HepG2 (cell line): ENCODE data around the gene WDR27. TPM values are rescaled to one million over a fixed set of nuclear protein-coding genes. Genes with fewer than 3 reads are reported as not detected.

Experiments
- FOXC1 ChIP-seq: sonication (generic); formaldehyde crosslinking; IDR thresholded peaks from 2 replicates; pipeline ENCODE4 v1.8.0; 2022; ENCODE audit warnings: mild to moderate bottlenecking, missing genetic modification reagents, borderline replicate concordance
- GTF2F1 ChIP-seq: fragments of 150-350 bp; IDR thresholded peaks from 2 replicates; pipeline ENCODE4 v1.6.1; 2014; ENCODE audit warnings: low read length
- PAF1 ChIP-seq: IDR thresholded peaks from 2 replicates; pipeline ENCODE4 v1.6.1; 2016; ENCODE audit warnings: missing genetic modification reagents, missing compliant biosample characterization
- PHF21A ChIP-seq: sonication (generic); formaldehyde crosslinking; IDR thresholded peaks from 2 replicates; pipeline ENCODE4 v1.5.0; 2020; ENCODE audit warnings: mild to moderate bottlenecking, missing genetic modification reagents
- PTBP1 ChIP-seq: fragments of 200-400 bp; formaldehyde crosslinking; IDR thresholded peaks from 2 replicates; pipeline ENCODE4 v1.6.1; 2018; ENCODE audit warnings: low read length, low read depth; ENCODE audit not compliant: poor library complexity, severe bottlenecking
- SP140L ChIP-seq: sonication (generic); formaldehyde crosslinking; IDR thresholded peaks from 2 replicates; pipeline ENCODE4 v1.4.0; 2020; ENCODE audit warnings: missing genetic modification reagents, borderline replicate concordance
- TEAD2 ChIP-seq: sonication (generic); formaldehyde crosslinking; IDR thresholded peaks from 2 replicates; pipeline ENCODE4 v1.9.0; 2021; ENCODE audit warnings: missing genetic modification reagents
- THYN1 ChIP-seq: sonication (generic); formaldehyde crosslinking; IDR thresholded peaks from 2 replicates; pipeline ENCODE4 v1.8.1; 2023; ENCODE audit warnings: low read depth, mild to moderate bottlenecking, moderate library complexity, missing genetic modification reagents, borderline replicate concordance
- ZNF33A ChIP-seq: sonication (generic); formaldehyde crosslinking; IDR thresholded peaks from 2 replicates; pipeline ENCODE4 v1.5.1; 2020; ENCODE audit warnings: missing genetic modification reagents, mild to moderate bottlenecking, moderate library complexity, borderline replicate concordance
- ZNF616 ChIP-seq: sonication (generic); formaldehyde crosslinking; IDR thresholded peaks from 2 replicates; pipeline ENCODE4 v1.5.0; 2020; ENCODE audit warnings: low read depth, mild to moderate bottlenecking, missing genetic modification reagents
- ZNF83 ChIP-seq: sonication (generic); formaldehyde crosslinking; IDR thresholded peaks from 2 replicates; pipeline ENCODE4 v1.4.0; 2020; ENCODE audit warnings: missing genetic modification reagents, mild to moderate bottlenecking, borderline replicate concordance
- polyA plus RNA-seq, 8 experiments: library from polyadenylated mRNA; depleted of rRNA in 3 of 8; stranded (reverse) in 7 of 8; unstranded in 1 of 8; fragments of >200 nt; fragmentation: Illumina TruSeq in 4 of 8; extraction: Trizol in 4 of 8; gene quantifications; 2 replicates each; pipeline versions ENCODE4 v1.2.1 to v1.2.3, GENCODE V29; 2011 to 2016; ENCODE audit warnings: low read depth in 4 of 8, missing spikeins in 1 of 8, mixed read lengths in 1 of 8; ENCODE audit not compliant: insufficient read depth in 1 of 8
- total RNA-seq, 5 experiments: library from RNA; depleted of rRNA; stranded (reverse); fragments of >200 nt; fragmentation: Illumina TruSeq; extraction: Trizol; gene quantifications; 2 replicates each; pipeline ENCODE4 v1.2.3, GENCODE V29; 2016; ENCODE audit warnings: low read depth in 1 of 5
- TF ChIP-seq, protein P1 (sequence below): sonication (generic); formaldehyde crosslinking; IDR thresholded peaks from 2 replicates; pipeline ENCODE4 v1.5.0; 2020; ENCODE audit warnings: mild to moderate bottlenecking, missing genetic modification reagents
- TF ChIP-seq, protein P2 (sequence below): sonication (generic); formaldehyde crosslinking; IDR thresholded peaks from 2 replicates; pipeline ENCODE4 v1.9.0; 2021; ENCODE audit warnings: missing genetic modification reagents, borderline replicate concordance
- TF ChIP-seq, protein P3 (sequence below): IDR thresholded peaks from 2 replicates; pipeline ENCODE4 v1.6.1; 2016; ENCODE audit warnings: missing biosample characterization, missing genetic modification reagents, low read depth
- TF ChIP-seq, protein P4 (sequence below): sonication (generic); formaldehyde crosslinking; IDR thresholded peaks from 2 replicates; pipeline ENCODE4 v1.5.0; 2020; ENCODE audit warnings: missing genetic modification reagents
- TF ChIP-seq, protein P5 (sequence below): IDR thresholded peaks from 2 replicates; pipeline ENCODE4 v1.6.1; 2016; ENCODE audit warnings: control low read depth
- TF ChIP-seq, protein P6 (sequence below): sonication (generic); formaldehyde crosslinking; IDR thresholded peaks from 2 replicates; pipeline ENCODE4 v1.5.1; 2020; ENCODE audit warnings: mild to moderate bottlenecking, missing genetic modification reagents, moderate library complexity

The WDR27 gene
- total and polyA plus RNA-seq, 2 of the 13 experiments (the other 11 are each of a cell fraction or from before 2014, with no cell fraction given), result 34.1 to 80.3 TPM

DNA sequence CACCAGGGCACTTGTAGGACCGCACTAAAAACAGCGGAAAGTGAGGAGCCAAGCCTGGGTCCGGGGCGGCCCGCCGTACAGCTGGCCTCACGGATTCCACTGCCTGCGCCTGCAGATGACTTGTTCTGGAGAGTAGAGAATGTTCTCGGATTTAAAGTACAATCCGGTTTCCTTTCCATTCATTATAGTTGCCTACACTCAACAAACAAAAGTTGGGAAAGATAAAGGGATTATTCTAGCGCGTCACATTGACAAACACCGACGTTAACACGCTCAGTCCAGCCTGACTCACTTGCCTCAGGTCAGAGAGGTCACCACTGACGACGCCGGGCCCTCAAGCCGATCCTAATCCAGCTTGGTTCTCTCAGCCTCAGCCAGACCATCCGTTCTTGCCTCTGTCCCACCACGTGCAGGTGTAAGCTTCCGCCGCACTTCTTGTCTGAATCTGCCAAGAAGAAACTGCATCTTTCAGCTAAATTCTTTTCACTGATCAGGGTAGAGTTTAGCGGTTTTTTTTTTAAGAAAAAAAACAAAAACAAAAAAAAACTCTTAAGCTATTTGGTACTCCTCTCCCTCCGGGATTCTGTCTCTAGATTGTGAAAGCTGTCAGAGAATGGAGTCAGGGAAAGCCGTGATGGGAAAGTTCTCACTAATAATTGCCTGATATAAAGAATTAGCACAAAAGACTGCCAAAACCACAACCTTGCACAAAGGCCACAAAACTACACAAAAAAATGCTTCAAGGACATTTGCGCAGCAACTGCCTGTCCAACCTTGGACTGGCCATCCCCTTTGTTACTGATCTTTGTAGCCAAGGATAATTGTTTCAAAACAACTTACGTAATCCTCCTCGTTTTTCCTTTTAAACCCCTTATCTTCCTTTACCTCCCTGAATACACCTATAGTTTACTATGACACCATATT lies 23.6 kb upstream of the WDR27 start (continued):
- TF ChIP-seq, protein P1, sequence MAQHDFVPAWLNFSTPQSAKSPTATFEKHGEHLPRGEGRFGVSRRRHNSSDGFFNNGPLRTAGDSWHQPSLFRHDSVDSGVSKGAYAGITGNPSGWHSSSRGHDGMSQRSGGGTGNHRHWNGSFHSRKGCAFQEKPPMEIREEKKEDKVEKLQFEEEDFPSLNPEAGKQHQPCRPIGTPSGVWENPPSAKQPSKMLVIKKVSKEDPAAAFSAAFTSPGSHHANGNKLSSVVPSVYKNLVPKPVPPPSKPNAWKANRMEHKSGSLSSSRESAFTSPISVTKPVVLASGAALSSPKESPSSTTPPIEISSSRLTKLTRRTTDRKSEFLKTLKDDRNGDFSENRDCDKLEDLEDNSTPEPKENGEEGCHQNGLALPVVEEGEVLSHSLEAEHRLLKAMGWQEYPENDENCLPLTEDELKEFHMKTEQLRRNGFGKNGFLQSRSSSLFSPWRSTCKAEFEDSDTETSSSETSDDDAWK (CRISPR knock-in tag), result no peak
- TF ChIP-seq, protein P2, sequence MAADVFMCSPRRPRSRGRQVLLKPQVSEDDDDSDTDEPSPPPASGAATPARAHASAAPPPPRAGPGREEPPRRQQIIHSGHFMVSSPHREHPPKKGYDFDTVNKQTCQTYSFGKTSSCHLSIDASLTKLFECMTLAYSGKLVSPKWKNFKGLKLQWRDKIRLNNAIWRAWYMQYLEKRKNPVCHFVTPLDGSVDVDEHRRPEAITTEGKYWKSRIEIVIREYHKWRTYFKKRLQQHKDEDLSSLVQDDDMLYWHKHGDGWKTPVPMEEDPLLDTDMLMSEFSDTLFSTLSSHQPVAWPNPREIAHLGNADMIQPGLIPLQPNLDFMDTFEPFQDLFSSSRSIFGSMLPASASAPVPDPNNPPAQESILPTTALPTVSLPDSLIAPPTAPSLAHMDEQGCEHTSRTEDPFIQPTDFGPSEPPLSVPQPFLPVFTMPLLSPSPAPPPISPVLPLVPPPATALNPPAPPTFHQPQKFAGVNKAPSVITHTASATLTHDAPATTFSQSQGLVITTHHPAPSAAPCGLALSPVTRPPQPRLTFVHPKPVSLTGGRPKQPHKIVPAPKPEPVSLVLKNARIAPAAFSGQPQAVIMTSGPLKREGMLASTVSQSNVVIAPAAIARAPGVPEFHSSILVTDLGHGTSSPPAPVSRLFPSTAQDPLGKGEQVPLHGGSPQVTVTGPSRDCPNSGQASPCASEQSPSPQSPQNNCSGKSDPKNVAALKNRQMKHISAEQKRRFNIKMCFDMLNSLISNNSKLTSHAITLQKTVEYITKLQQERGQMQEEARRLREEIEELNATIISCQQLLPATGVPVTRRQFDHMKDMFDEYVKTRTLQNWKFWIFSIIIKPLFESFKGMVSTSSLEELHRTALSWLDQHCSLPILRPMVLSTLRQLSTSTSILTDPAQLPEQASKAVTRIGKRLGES, result no peak
- TF ChIP-seq ZNF83 (CRISPR knock-in tag) (no peak), PHF21A (peak; percentile 79), SP140L (CRISPR knock-in tag) (peak; percentile 28; the same call in 1 of the 2 replicates), THYN1 (no peak), FOXC1 (CRISPR knock-in tag) (0 out of 2 replicates have a peak, but pooled peaks have one; percentile 70), ZNF33A (CRISPR knock-in tag) (no peak), TEAD2 (CRISPR knock-in tag) (no peak), PAF1 (CRISPR knock-in tag) (no peak), PTBP1 (no peak), GTF2F1 (no peak), ZNF616 (CRISPR knock-in tag) (no peak)
- TF ChIP-seq, protein P3, sequence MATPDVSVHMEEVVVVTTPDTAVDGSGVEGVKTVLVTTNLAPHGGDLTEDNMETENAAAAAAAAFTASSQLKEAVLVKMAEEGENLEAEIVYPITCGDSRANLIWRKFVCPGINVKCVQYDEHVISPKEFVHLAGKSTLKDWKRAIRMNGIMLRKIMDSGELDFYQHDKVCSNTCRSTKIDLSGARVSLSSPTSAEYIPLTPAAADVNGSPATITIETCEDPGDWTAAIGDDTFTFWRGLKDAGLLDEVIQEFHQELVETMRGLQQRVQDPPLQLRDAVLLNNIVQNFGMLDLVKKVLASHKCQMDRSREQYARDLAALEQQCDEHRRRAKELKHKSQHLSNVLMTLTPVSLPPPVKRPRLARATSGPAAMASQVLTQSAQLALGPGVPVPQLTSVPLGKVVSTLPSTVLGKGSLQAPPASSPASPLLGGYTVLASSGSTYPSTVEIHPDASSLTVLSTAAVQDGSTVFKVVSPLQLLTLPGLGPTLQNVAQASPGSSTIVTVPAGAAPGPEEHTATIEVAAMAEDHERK (CRISPR knock-in tag), result no peak
- TF ChIP-seq, protein P4, sequence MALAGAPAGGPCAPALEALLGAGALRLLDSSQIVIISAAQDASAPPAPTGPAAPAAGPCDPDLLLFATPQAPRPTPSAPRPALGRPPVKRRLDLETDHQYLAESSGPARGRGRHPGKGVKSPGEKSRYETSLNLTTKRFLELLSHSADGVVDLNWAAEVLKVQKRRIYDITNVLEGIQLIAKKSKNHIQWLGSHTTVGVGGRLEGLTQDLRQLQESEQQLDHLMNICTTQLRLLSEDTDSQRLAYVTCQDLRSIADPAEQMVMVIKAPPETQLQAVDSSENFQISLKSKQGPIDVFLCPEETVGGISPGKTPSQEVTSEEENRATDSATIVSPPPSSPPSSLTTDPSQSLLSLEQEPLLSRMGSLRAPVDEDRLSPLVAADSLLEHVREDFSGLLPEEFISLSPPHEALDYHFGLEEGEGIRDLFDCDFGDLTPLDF (CRISPR knock-in tag), result no peak
- TF ChIP-seq, protein P5, sequence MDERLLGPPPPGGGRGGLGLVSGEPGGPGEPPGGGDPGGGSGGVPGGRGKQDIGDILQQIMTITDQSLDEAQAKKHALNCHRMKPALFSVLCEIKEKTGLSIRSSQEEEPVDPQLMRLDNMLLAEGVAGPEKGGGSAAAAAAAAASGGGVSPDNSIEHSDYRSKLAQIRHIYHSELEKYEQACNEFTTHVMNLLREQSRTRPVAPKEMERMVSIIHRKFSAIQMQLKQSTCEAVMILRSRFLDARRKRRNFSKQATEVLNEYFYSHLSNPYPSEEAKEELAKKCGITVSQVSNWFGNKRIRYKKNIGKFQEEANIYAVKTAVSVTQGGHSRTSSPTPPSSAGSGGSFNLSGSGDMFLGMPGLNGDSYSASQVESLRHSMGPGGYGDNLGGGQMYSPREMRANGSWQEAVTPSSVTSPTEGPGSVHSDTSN (CRISPR knock-in tag), result no peak; the same call in 1 of the 2 replicates
- TF ChIP-seq, protein P6, sequence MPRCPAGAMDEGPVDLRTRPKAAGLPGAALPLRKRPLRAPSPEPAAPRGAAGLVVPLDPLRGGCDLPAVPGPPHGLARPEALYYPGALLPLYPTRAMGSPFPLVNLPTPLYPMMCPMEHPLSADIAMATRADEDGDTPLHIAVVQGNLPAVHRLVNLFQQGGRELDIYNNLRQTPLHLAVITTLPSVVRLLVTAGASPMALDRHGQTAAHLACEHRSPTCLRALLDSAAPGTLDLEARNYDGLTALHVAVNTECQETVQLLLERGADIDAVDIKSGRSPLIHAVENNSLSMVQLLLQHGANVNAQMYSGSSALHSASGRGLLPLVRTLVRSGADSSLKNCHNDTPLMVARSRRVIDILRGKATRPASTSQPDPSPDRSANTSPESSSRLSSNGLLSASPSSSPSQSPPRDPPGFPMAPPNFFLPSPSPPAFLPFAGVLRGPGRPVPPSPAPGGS (CRISPR knock-in tag), result peak; percentile 94; the same call in 1 of the 2 replicates
